Activated T-cell treated with anti-CD3 and anti-CD28 coated beads, Interleukin-2, amount 50 U/mL, for 24 hours (primary cell): ENCODE data around the gene TGIF1.
"Not testable (repeated sequence)": the region's sequence is repeated elsewhere in the genome, so short reads cannot be mapped to it uniquely, and the experiment has no call there.

Source experiments
- DNase-seq: peaks from one replicate; pipeline ENCODE4 v3.0.0-alpha.2; 2020
- H3K27ac Mint-ChIP-seq: 2 replicates; pipeline ENCODE4 v1.8.0; 2020; ENCODE audit warnings: mild to moderate bottlenecking, mixed read lengths
- H3K27me3 Mint-ChIP-seq: 2 replicates; pipeline ENCODE4 v1.8.0; 2020; ENCODE audit warnings: mixed read lengths
- H3K36me3 Mint-ChIP-seq: 2 replicates; pipeline ENCODE4 v1.8.0; 2020; ENCODE audit warnings: low read depth, mixed read lengths
- H3K4me1 Mint-ChIP-seq: 2 replicates; pipeline ENCODE4 v1.8.0; 2020; ENCODE audit warnings: low read depth, mixed read lengths
- H3K4me3 Mint-ChIP-seq: 2 replicates; pipeline ENCODE4 v1.8.0; 2020; ENCODE audit warnings: mild to moderate bottlenecking, moderate library complexity, mixed read lengths
- H3K9me3 Mint-ChIP-seq: 2 replicates; pipeline ENCODE4 v1.8.0; 2020; ENCODE audit warnings: mixed read lengths

Gene TGIF1

GRCh38 chr18:3456686-3457069 lies 6.7 kb downstream of the TGIF1 start:
- Mint-ChIP-seq H3K4me3 (no peak overlapping the region), H3K9me3 (peaks cover 7% of the 10 kb centered on the region), H3K36me3 (peaks cover 73% of the 10 kb centered on the region), H3K4me1 (peaks cover 78% of the 10 kb centered on the region), H3K27ac (no peak overlapping the region), H3K27me3 (no peaks in the 10 kb centered on the region)
- DNase-seq: no peak

GRCh38 chr18:3457261-3457724 lies 7.3 kb downstream of the TGIF1 start:
- no peak for DNase-seq
- Mint-ChIP-seq H3K27ac (peak overlapping the region; percentile 60), H3K36me3 (peaks cover 74% of the 10 kb centered on the region), H3K4me3 (no peak overlapping the region), H3K4me1 (peaks cover 79% of the 10 kb centered on the region), H3K27me3 (no peaks in the 10 kb centered on the region), H3K9me3 (peaks cover 10% of the 10 kb centered on the region)

GRCh38 chr18:3458378-3458777 lies 8.4 kb downstream of the TGIF1 start:
- Mint-ChIP-seq H3K36me3 (peaks cover 68% of the 10 kb centered on the region), H3K27me3 (no peaks in the 10 kb centered on the region), H3K4me3 (no peak overlapping the region), H3K9me3 (peaks cover 10% of the 10 kb centered on the region), H3K4me1 (peaks cover 74% of the 10 kb centered on the region), H3K27ac (peak overlapping the region; percentile 92)
- DNase-seq: no peak

GRCh38 chr18:3458952-3459853 lies 9.2 kb downstream of the TGIF1 start:
- DNase-seq: no peak
- peak overlapping the region; percentile 92 for H3K27ac Mint-ChIP-seq

GRCh38 chr18:3460823-3461398 lies 10.9 kb downstream of the TGIF1 start:
- Mint-ChIP-seq H3K27me3 (no peaks in the 10 kb centered on the region), H3K9me3 (peaks cover 10% of the 10 kb centered on the region), H3K27ac (peak overlapping the region; percentile 48), H3K4me3 (no peak overlapping the region), H3K4me1 (peaks cover 51% of the 10 kb centered on the region), H3K36me3 (peaks cover 62% of the 10 kb centered on the region)
- no peak for DNase-seq

More at GRCh38 chr18:3458952-3459853, 9.2 kb downstream of the TGIF1 start:
- Mint-ChIP-seq H3K36me3 (peaks cover 67% of the 10 kb centered on the region), H3K4me3 (peak overlapping the region; percentile 56), H3K9me3 (peaks cover 10% of the 10 kb centered on the region), H3K27me3 (no peaks in the 10 kb centered on the region), H3K4me1 (peaks cover 66% of the 10 kb centered on the region)

- no peaks in the 10 kb centered on the region for H3K27me3 Mint-ChIP-seq
- no peak overlapping the region for H3K27ac Mint-ChIP-seq
- H3K4me1 Mint-ChIP-seq: peaks cover 52% of the 10 kb centered on the region
- H3K4me3 Mint-ChIP-seq: no peak overlapping the region
- peaks cover 55% of the 10 kb centered on the region for H3K36me3 Mint-ChIP-seq
- H3K9me3 Mint-ChIP-seq: peaks cover 10% of the 10 kb centered on the region
- no peak for DNase-seq
These were observed 11.7 kb downstream of the TGIF1 start for GRCh38 chr18:3461704-3462103.

- no peak for DNase-seq
- H3K9me3 Mint-ChIP-seq: peaks cover 10% of the 10 kb centered on the region
- peaks cover 46% of the 10 kb centered on the region for H3K4me1 Mint-ChIP-seq
- H3K36me3 Mint-ChIP-seq: peaks cover 42% of the 10 kb centered on the region
- no peak overlapping the region for H3K27ac Mint-ChIP-seq
- no peak overlapping the region for H3K4me3 Mint-ChIP-seq
- H3K27me3 Mint-ChIP-seq: no peaks in the 10 kb centered on the region
These were observed 13.1 kb downstream of the TGIF1 start for GRCh38 chr18:3463051-3463450.

GRCh38 chr18:3466045-3466444 lies 16.1 kb downstream of the TGIF1 start:
- no peak overlapping the region for H3K4me3 Mint-ChIP-seq
- H3K9me3 Mint-ChIP-seq: peaks cover 4% of the 10 kb centered on the region
- peak overlapping the region; percentile 11 for H3K27ac Mint-ChIP-seq
- peaks cover 16% of the 10 kb centered on the region for H3K36me3 Mint-ChIP-seq
- DNase-seq: no peak
- peaks cover 23% of the 10 kb centered on the region for H3K4me1 Mint-ChIP-seq
- no peaks in the 10 kb centered on the region for H3K27me3 Mint-ChIP-seq

- H3K27ac Mint-ChIP-seq: no peak overlapping the region
- H3K4me1 Mint-ChIP-seq: peaks cover 23% of the 10 kb centered on the region
- H3K4me3 Mint-ChIP-seq: no peak overlapping the region
- H3K9me3 Mint-ChIP-seq: peaks cover 3% of the 10 kb centered on the region
- no peaks in the 10 kb centered on the region for H3K27me3 Mint-ChIP-seq
- H3K36me3 Mint-ChIP-seq: peaks cover 7% of the 10 kb centered on the region
- no peak for DNase-seq
These were observed 16.9 kb downstream of the TGIF1 start for GRCh38 chr18:3466872-3467271.

- H3K36me3 Mint-ChIP-seq: no peaks in the 10 kb centered on the region
- no peak overlapping the region for H3K4me3 Mint-ChIP-seq
- H3K9me3 Mint-ChIP-seq: no peaks in the 10 kb centered on the region
- no peak for DNase-seq
- no peaks in the 10 kb centered on the region for H3K27me3 Mint-ChIP-seq
- peaks cover 25% of the 10 kb centered on the region for H3K4me1 Mint-ChIP-seq
- H3K27ac Mint-ChIP-seq: no peak overlapping the region
These were observed 18.2 kb downstream of the TGIF1 start for GRCh38 chr18:3468066-3468705.

GRCh38 chr18:3468833-3469232 lies 18.9 kb downstream of the TGIF1 start:
- Mint-ChIP-seq H3K4me3 (no peak overlapping the region), H3K36me3 (no peaks in the 10 kb centered on the region), H3K27ac (no peak overlapping the region)

GRCh38 chr18:3471141-3471648 lies 21.2 kb downstream of the TGIF1 start:
- no peaks in the 10 kb centered on the region for H3K9me3 Mint-ChIP-seq
- no peaks in the 10 kb centered on the region for H3K27me3 Mint-ChIP-seq
- no peak overlapping the region for H3K27ac Mint-ChIP-seq
- no peak overlapping the region for H3K4me3 Mint-ChIP-seq
- no peaks in the 10 kb centered on the region for H3K36me3 Mint-ChIP-seq
- peaks cover 26% of the 10 kb centered on the region for H3K4me1 Mint-ChIP-seq
- DNase-seq: no peak

More at GRCh38 chr18:3468833-3469232, 18.9 kb downstream of the TGIF1 start:
- Mint-ChIP-seq H3K27me3 (no peaks in the 10 kb centered on the region), H3K9me3 (no peaks in the 10 kb centered on the region), H3K4me1 (peaks cover 29% of the 10 kb centered on the region)
- no peak for DNase-seq

- not testable (repeated sequence) for H3K27me3 Mint-ChIP-seq, H3K4me3 Mint-ChIP-seq, H3K27ac Mint-ChIP-seq, H3K9me3 Mint-ChIP-seq, DNase-seq, H3K36me3 Mint-ChIP-seq
- peaks cover 16% of the 10 kb centered on the region for H3K4me1 Mint-ChIP-seq
These were observed 22.1 kb downstream of the TGIF1 start for GRCh38 chr18:3472121-3472520.

GRCh38 chr18:3472681-3473544 lies 22.9 kb downstream of the TGIF1 start:
- H3K27me3 Mint-ChIP-seq: no peaks in the 10 kb centered on the region
- H3K4me3 Mint-ChIP-seq: no peak overlapping the region
- H3K36me3 Mint-ChIP-seq: no peaks in the 10 kb centered on the region
- no peaks in the 10 kb centered on the region for H3K9me3 Mint-ChIP-seq
- DNase-seq: no peak
- H3K27ac Mint-ChIP-seq: peak overlapping the region; percentile 70
- H3K4me1 Mint-ChIP-seq: peaks cover 14% of the 10 kb centered on the region
